Stimulated activated CD4-positive, alpha-beta T cell treated with anti-CD3 and anti-CD28 coated beads, Interleukin-1b, Interleukin-23, amount 100 ng/mL, for 1 hour (primary cell): ENCODE measurements around the gene TMEM217.
"Not testable (repeated sequence)": the region's sequence is repeated elsewhere in the genome, so short reads cannot be mapped to it uniquely, and the experiment has no call there.

Experiments used
- DNase-seq, 2 donors: peaks; one replicate each; pipeline ENCODE4 v3.0.0-alpha.2; 2020; ENCODE audit warnings: low read depth in 2 of 2

TMEM217 gene

DNA sequence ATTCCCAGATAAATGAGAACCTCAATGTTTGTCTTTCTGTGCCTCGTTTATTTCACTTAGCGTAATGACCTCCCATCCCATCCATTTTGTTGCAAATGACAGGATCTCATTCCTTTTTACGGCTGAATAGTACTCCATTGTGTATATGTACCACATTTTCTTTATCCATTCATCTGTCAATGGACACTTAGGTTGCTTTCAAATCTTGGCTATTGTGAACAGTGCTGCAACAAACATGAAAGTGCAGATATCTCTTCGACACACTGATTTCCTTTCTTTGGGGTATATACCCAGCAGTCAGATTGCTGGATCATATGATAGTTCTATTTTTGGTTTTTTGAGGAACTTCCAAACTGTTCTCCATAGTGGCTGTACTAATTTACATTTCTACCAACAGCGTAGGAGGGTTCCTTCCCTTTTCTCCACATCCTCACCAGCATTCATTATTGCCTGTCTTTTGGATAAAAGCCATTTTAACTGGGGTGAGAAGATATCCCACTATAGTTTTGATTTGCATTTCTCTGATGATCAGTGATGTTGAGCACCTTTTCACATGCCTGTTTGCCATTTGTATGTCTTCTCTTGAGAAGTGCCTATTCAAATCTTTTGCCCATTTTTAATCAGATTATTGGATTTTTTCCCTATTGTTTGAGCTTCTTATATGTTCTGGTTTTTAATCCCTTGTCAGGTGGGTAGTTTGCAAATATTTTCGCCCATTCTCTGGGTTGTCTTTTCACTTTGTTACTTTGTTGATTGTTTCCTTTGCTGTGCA lies 71.8 kb downstream of the TMEM217 start:
- not testable (repeated sequence) for DNase-seq

DNA sequence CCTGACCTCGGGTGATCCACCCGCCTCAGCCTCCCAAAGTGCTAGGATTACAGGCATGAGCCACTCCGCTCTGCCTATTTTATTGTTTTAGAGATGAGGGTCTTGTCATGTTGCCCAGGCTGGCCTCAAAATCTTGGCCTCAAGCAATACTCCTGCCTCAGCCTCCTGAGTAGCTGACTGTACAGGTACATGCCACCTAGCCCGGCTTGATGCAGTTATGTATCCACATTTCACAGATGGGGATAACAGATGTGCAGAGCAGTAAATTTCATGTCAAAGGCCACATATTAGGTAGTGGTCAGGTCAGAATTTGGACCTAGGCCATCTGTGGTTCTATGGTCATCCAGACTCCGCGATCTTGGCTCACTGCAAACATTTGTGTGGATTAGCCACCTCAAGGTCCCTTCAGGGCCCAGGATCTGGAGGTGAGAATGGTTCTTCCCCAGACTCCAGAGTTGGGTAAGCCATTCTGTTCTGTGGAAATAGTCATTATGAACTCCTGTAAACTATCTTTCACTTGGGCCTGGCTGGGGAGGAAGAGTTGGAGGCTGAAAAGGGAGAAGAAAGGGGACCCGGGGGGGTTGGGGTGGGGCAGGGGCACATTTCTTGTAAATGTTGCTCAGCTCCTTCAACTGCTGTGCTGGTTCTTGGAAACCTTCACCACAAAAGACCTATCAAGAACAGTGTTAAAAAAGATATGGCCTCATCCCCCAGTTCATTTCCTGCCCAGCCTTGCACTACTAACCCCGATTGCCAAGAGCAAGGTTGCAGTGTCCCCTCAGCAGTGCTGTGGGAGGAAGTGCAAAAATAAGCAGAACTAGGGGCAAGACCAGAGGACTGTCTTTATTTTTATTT lies 75.0 kb downstream of the TMEM217 start:
- no peak for DNase-seq

DNA sequence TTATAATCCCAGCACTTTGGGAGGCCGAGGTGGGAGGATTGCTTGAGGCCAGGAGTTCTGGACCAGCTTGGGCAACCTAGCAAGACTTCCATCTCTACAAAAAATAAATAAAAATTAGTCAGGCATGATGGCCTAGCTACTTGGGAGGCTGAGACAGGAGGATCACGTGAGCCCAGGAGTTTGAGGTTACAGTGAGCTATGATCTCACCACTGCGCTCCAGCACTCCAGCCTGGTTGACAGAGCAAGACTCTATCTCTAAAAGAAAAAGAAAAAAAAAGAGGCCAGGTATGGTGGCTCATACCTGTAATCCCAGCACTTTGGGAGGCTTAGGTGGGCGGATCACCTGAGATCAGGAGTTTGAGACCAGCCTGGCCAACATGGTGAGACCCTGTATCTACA lies 77.3 kb downstream of the TMEM217 start:
- not testable (repeated sequence) for DNase-seq

DNA sequence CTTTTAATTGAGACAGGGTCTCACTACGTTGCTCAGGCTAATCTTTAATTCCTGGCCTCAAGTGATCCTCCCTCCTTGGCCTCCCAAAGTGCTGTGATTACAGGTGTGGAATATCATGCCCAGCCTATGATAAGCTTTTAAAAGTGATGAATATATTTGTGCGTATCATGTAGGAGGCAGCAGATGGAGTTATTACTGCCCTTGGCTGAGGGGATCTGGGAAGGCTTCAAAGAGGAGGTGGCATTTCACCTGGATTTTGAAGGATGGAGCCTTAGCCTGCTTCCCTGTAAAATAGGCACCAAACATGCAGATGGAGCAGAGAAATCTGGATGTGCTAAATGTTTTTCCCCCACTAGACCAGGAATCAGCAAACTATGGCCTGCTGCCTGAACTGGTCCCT lies 77.9 kb downstream of the TMEM217 start:
- DNase-seq, result no peak

DNA sequence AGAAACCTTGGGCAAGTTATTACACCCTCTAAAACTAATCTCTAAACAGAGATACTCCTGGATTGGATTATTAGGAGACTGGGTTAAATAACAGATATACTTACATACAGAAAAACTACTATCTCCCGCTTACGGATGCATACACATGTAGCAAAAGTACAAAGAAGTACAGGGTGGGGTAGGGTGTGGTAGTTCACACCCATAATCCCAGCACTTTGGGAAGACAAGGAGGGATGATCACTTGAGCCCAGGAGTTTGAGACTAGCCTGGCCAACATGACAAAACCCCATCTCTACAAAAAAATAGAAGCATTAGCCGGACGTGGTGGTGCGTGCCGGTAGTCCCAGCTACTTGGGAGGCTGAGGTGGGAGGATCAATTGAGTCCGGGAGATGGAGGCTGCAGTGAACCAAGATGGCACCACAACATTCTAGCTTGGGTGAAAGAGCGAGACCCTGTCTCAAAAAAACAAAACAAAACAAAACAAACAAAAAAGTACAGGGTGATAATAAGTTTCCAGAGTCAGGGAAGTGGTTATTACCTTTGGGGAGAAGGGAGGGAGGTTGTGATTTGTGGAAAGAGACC lies 79.9 kb downstream of the TMEM217 start:
- DNase-seq, result no peak

DNA sequence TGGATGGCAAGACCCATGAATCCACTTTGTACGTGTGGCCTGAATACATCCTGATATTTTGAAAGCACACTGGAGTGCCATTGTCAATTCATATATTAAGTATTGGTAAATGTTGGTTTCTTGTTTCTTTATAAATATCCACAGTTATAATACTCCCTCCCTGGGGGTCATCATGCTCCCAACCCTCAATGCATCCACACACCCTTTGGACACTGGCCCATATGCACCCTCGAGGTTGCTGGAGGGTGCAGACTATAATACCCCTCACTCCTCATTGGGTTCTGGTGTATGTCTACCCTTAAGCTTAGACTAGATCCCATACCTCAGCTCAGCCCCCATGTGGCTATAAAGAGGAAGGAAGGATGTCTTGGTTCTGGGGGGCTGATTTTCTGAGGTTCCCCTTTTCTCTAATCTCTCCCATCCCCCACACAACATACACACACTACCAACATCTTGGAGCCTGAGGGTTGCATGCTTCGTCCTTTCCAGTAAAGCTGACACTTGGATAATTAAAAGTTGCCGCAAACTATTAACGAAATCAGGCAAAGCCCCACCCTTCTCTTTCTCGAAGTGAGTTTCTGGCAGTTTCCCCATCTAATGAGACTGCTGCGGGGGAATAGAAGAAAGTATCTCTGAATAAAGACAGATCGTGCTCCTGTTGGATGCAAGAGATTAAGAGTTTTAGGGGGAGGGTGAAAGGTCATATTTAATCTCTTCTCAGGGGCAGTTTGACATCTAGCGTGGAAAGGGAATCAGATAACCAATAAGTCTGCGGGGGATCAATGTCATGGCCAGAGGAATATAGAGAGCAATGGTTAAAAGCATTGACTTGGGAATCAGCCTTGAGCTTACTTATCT lies 80.6 kb downstream of the TMEM217 start:
- DNase-seq, result no peak

DNA sequence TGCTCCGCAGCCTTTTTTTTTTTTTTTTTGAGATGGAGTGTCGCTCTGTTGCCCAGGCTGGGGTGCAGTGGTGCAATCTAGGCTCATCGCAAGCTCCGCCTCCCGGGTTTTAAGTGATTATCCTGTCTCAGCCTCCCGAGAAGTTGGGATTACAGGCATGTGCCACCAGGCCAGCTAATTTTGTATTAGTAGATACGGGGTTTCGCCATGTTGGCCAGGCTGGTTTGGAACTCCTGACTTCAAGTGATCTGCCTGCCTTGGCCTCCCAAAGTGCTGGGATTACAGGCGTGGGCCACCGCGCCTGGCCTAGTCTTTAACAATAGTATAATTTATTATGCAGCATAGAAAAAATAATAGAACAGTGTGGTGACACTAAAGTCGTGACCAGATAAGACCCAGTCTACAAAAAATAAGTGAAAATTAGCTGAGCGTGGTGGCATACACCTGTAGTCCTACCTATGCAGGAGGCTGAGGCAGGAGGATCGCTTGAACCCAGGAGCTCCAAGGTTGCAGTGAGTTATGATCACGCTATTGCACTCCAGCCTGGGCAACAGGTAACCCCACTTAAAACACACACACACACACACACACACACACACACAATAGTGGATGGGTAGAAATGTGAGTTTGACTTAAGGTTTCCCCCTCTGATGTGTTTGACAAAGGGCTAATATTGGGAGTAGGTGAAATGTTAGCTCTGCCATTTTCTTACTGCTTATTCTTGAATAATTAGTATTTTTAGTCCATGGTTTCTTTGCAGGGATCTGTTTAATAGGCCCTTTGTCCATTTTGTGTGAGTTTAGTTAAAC lies 81.5 kb downstream of the TMEM217 start:
- DNase-seq, result no peak

DNA sequence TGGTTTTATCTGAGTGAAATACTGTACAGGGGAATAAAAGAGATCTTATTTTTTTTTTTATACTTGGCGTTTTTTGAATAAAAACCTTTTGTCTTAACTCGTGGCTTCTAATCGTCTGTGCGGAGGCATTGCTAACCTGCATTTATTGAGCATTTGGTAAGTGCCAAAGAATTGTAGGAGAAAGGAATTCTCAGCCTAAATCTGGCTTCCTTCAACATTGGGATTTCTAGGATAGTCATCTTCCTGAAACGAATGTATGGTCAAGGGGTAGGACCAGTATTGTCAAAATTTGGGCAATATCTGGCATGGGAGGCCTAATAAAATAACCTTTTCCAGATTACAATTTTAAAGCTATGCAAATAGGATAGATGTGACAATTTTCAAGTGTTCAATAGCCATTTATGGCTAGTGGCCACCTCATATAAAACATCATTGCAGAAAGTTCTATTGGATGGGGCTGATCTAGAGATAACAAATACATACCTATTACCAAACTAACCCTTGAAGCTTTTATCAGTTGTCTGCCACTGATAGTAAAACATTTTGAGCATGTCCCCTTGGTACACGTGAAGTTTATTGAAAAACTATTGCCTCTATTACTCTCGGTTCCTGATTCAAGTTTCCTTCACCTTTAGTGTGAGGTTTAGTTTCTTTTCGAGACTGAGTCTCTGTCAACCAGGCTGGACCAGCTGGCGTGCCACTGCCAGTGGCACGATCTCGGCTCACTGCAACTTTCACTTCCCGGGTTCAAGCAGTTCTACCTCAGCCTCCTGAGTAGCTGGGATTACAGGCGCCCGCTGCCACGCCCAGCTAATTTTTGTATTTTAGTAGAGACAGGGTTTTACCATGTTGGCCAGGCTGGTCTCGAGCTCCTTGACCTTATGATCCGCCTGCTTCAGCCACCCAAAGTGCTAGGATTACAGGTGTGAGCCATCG lies 82.3 kb downstream of the TMEM217 start:
- no peak for DNase-seq

DNA sequence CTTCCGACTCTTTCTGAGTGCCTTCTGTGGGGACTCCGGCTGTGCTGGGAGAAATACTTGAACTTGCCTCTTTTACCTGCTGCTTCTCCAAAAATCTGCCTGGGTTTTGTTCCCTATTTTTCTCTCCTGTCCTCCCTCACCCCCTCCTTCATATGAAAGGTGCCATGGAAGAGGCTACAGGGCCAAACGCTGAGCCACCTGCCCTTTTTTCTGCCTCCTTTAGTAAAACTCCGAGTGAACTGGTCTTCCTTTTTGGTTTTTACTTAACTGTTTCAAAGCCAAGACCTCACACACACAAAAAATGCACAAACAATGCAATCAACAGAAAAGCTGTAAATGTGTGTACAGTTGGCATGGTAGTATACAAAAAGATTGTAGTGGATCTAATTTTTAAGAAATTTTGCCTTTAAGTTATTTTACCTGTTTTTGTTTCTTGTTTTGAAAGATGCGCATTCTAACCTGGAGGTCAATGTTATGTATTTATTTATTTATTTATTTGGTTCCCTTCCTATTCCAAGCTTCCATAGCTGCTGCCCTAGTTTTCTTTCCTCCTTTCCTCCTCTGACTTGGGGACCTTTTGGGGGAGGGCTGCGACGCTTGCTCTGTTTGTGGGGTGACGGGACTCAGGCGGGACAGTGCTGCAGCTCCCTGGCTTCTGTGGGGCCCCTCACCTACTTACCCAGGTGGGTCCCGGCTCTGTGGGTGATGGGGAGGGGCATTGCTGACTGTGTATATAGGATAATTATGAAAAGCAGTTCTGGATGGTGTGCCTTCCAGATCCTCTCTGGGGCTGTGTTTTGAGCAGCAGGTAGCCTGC lies 83.2 kb downstream of the TMEM217 start:
- no peak for DNase-seq

DNA sequence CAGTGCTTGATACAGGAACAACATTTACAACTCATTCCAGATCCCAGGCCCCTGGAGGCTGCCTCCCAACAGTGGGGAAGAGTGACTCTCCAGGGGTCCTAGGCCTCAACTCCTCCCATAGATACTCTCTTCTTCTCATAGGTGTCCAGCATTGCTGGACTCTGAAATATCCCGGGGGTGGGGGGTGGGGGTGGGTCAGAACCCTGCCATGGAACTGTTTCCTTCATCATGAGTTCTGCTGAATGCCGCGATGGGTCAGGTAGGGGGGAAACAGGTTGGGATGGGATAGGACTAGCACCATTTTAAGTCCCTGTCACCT lies 83.8 kb downstream of the TMEM217 start:
- no peak for DNase-seq

DNA sequence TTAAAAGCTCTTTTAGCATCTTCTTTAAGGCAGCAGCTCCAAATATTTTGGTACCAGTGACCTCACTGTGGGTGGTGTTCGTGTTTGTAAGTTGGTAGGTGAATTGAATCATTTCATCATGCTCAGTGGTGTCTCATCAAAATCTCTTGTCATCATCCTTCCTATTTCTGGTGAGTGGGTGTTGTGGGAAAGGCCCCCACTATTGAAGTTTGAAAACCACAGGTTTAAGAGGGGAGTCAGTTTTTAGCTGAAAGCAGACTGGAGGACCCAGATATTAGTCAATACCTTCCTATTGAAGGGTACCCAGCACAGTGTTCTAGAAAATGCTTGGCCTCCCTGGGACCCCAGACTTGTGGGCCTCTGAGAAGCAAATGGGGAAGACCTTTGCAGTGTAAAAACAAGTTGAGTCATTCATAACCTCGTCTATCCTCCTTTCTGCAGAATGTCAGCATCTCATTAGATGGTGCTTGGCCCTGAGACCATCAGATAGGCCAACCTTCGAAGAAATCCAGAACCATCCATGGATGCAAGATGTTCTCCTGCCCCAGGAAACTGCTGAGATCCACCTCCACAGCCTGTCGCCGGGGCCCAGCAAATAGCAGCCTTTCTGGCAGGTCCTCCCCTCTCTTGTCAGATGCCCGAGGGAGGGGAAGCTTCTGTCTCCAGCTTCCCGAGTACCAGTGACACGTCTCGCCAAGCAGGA lies 84.3 kb downstream of the TMEM217 start:
- no peak for DNase-seq

DNA sequence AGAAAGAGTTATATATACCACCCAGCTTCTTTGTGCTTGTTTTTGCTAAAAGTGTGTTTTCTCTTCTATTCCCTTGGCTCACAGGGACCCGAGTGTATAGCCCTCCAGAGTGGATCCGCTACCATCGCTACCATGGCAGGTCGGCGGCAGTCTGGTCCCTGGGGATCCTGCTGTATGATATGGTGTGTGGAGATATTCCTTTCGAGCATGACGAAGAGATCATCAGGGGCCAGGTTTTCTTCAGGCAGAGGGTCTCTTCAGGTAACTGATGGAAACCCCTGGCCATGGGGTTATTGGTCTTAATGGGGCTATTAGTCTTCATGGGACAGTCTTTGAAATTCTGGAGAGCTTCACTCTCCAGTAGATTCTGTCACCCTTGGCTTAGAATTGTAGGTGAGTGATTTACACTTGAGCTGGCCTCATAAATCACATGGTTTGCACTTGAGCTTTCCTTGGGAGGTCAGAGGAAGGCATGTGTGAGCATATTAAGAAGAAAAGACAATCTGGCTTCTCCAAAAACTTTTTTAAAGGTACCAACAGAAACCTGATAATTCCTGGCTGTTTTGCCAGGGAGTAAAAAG lies 84.9 kb downstream of the TMEM217 start:
- no peak for DNase-seq

DNA sequence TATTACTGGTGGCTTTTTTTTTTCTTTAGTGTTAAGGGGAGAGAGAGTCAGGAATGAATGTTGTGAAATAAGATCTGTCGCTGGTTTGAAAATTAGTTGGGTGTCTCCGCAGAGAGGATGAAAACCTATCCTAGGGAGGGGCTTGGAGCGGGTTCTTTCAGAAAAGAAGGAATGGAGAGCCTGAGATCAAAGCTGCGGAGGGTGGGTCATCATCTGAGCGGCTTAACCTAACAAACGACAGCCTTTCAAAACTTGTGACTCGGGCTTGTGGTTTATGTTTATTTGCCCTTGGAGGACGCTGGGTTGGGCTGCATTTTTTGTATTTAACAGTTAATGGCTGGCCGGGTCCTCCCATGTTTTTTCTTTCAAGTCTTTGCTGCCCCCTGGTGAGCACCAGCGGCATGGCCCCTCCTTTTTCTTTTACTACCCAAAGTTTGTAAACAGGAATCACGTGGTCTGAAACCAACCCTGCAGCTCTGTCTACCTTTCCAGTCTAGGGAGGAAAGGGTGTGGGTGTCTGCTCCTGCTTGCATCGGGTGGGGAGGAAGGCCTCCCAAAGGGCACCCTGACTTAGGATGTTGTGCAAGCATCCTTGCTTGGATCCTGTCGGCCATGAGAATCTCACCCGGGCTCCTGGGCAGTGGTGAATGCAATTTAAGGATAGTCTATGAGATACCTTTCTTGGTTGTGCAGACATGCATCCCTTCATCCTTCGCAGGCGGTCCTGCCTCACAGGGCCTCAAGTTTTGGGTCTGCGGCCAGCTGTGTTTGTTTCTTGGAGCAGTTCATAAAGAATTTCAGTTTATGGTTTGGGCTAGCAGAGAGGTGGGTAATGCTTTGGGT lies 85.8 kb downstream of the TMEM217 start:
- DNase-seq, result peak; percentile 81 to 90

DNA sequence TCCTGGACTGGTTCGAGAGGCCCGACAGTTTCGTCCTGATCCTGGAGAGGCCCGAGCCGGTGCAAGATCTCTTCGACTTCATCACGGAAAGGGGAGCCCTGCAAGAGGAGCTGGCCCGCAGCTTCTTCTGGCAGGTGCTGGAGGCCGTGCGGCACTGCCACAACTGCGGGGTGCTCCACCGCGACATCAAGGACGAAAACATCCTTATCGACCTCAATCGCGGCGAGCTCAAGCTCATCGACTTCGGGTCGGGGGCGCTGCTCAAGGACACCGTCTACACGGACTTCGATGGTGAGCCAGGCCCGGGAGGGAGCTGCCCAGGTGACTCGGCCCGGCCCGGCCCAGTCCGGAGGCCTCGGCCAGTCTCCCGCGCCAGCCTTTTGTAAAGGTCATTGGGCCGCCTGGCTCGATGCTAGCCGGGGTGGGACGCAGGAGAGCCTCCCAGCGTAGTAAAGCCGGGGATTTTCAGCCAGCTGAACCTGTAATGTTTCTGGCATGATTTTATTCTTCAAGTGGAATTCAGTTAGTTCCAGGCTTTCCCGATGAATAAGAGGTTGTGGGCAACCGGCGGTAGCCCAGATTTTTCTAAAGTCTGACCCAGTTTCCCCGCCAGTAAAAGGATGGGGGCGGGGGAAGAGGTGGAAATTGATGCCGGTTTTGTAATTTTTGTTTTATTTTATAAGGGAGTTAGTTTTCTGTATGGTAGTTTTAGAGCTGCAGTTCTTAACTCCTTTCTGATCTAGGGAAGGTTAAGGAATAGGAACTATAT lies 86.6 kb downstream of the TMEM217 start:
- DNase-seq, result no peak

DNA sequence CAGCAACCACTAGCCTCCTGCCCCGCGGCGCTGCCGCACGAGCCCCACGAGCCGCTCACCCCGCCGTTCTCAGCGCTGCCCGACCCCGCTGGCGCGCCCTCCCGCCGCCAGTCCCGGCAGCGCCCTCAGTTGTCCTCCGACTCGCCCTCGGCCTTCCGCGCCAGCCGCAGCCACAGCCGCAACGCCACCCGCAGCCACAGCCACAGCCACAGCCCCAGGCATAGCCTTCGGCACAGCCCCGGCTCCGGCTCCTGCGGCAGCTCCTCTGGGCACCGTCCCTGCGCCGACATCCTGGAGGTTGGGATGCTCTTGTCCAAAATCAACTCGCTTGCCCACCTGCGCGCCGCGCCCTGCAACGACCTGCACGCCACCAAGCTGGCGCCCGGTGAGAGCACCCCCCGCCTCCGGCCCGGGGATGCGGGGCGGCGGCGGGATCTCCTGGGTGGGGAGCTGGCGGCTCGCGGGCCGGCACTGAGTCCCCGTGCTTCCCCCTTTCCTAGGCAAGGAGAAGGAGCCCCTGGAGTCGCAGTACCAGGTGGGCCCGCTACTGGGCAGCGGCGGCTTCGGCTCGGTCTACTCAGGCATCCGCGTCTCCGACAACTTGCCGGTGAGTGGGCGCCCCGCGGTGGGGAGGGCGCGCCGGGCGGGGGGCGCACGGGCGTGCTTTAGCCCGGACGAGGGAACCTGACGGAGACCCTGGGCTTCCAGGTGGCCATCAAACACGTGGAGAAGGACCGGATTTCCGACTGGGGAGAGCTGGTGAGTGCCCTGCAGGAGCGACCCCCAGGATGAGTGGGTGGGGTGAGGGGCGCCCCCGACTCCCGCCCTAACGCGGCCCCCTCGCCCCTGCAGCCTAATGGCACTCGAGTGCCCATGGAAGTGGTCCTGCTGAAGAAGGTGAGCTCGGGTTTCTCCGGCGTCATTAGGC lies 87.4 kb downstream of the TMEM217 start:
- no peak for DNase-seq
